Fibroblast of lung (primary cell): ENCODE data around the gene SKIC8. TPM values are rescaled to one million over a fixed set of nuclear protein-coding genes. Genes with fewer than 3 reads are reported as not detected.
"Not testable (repeated sequence)": the region's sequence is repeated elsewhere in the genome, so short reads cannot be mapped to it uniquely, and the experiment has no call there.

Experiments used
- DNase-seq, 2 donors: peaks; one replicate each; pipeline versions ENCODE4 v3.0.0 to v3.0.0-alpha.2; 2010; ENCODE audit warnings: low read depth in 2 of 2
- H2AFZ ChIP-seq: 2 replicates; pipeline ENCODE4 v1.5.1; 2012; ENCODE audit warnings: low read length, control low read depth, inconsistent platforms
- H3K27ac ChIP-seq: 2 replicates; pipeline ENCODE4 v1.5.1; 2011; ENCODE audit warnings: low read length, control low read depth; ENCODE audit not compliant: insufficient read depth
- H3K27me3 ChIP-seq: 2 replicates; pipeline ENCODE4 v1.5.1; 2011; ENCODE audit warnings: mild to moderate bottlenecking, low read length; ENCODE audit not compliant: control insufficient read depth, insufficient read depth
- H3K36me3 ChIP-seq: 2 replicates; pipeline ENCODE4 v1.5.1; 2011; ENCODE audit warnings: low read length; ENCODE audit not compliant: control insufficient read depth, insufficient read depth
- H3K4me1 ChIP-seq: 2 replicates; pipeline ENCODE4 v1.5.1; 2011; ENCODE audit warnings: low read length; ENCODE audit not compliant: control insufficient read depth, insufficient read depth; ENCODE audit errors: extremely low read depth
- H3K4me2 ChIP-seq: 2 replicates; pipeline ENCODE4 v1.5.1; 2011; ENCODE audit warnings: low read length, control low read depth; ENCODE audit not compliant: insufficient read depth; ENCODE audit errors: extremely low read depth
- H3K4me3 ChIP-seq, 4 experiments: fragments of 200-600 bp in 1 of 4; sonication (generic) in 1 of 4; replicated peaks in 1 of 4; 2 replicates each; pipeline ENCODE4 v1.5.1; 2011 to 2016; ENCODE audit warnings: low read length in 4 of 4, low read depth in 3 of 4, mild to moderate bottlenecking in 3 of 4, control low read depth in 2 of 4, inconsistent platforms in 1 of 4, mixed read lengths in 1 of 4; ENCODE audit not compliant: insufficient read depth in 1 of 4; ENCODE audit errors: control extremely low read depth in 1 of 4
- H3K79me2 ChIP-seq: 2 replicates; pipeline ENCODE4 v1.5.1; 2012; ENCODE audit warnings: mild to moderate bottlenecking, low read length, inconsistent platforms; ENCODE audit not compliant: control insufficient read depth, insufficient read depth
- H3K9ac ChIP-seq: 2 replicates; pipeline ENCODE4 v1.5.1; 2011; ENCODE audit warnings: mild to moderate bottlenecking, low read length, control low read depth; ENCODE audit not compliant: insufficient read depth
- H3K9me3 ChIP-seq: 2 replicates; pipeline ENCODE4 v1.5.1; 2012; ENCODE audit warnings: low read depth, low read length; ENCODE audit not compliant: control insufficient read depth, insufficient read depth
- H4K20me1 ChIP-seq: 2 replicates; pipeline ENCODE4 v1.5.1; 2011; ENCODE audit warnings: low read length; ENCODE audit not compliant: control insufficient read depth, insufficient read depth; ENCODE audit errors: extremely low read depth
- CTCF ChIP-seq, 2 donors: IDR thresholded peaks in 1 of 2; conservative IDR thresholded peaks in 1 of 2; 1 replicate in 1 of 2; 2 replicates in 1 of 2; pipeline ENCODE4 v1.5.1; 2011 to 2012; ENCODE audit warnings: low read length in 2 of 2, control low read depth in 1 of 2, inconsistent platforms in 1 of 2, low read depth in 1 of 2, mild to moderate bottlenecking in 1 of 2
- EZH2 ChIP-seq: IDR thresholded peaks from 2 replicates; pipeline ENCODE4 v1.5.1; 2012; ENCODE audit warnings: low read length, control low read depth, mild to moderate bottlenecking; ENCODE audit errors: missing control alignments
- polyA plus RNA-seq, 2 donors: library from polyadenylated mRNA; depleted of rRNA in 1 of 2; stranded (reverse) in 1 of 2; unstranded in 1 of 2; fragments of >200 nt; gene quantifications; 2 replicates each; pipeline ENCODE4 v1.2.1, GENCODE V29; 2011 to 2012; ENCODE audit warnings: missing spikeins in 1 of 2
- total RNA-seq: library from RNA; depleted of rRNA; stranded (reverse); fragments of >200 nt; gene quantifications from 2 replicates; pipeline ENCODE4 v1.2.1, GENCODE V29; 2014

The SKIC8 gene
- total and polyA plus RNA-seq, 2 donors (not counting 1 experiment from before 2014, with no cell fraction given), result 47.1 to 82.2 TPM

GRCh38 chr15:78251136-78251535 lies 48.3 kb downstream of the SKIC8 start:
- H3K27ac ChIP-seq, result no peak overlapping the region
- no peak overlapping the region for H3K9ac ChIP-seq
- H3K79me2 ChIP-seq, result no peaks in the 10 kb centered on the region
- no peak for TF ChIP-seq EZH2
- TF ChIP-seq CTCF (conservative IDR thresholded peaks at IDR 0.05 in 1 of 2, IDR thresholded peaks at IDR 0.05 in 1 of 2; ENCODE audit: low read depth in 1 of 2, low read length in 2 of 2), result no peak
- H3K27me3 ChIP-seq, result no peaks in the 10 kb centered on the region
- no peaks in the 10 kb centered on the region for H4K20me1 ChIP-seq
- DNase-seq, result no peak
- no peak overlapping the region for H3K4me2 ChIP-seq
- H3K9me3 ChIP-seq, result no peaks in the 10 kb centered on the region
- H3K4me1 ChIP-seq, result no peaks in the 10 kb centered on the region
- no peak overlapping the region for H2AFZ ChIP-seq
- no peak overlapping the region for H3K4me3 ChIP-seq
- H3K36me3 ChIP-seq, result no peaks in the 10 kb centered on the region

GRCh38 chr15:78249131-78249530 lies 50.3 kb downstream of the SKIC8 start:
- Histone ChIP-seq H4K20me1 (no peaks in the 10 kb centered on the region), H3K79me2 (no peaks in the 10 kb centered on the region), H2AFZ (no peak overlapping the region), H3K27ac (no peak overlapping the region), H3K4me1 (no peaks in the 10 kb centered on the region), H3K9ac (no peak overlapping the region), H3K36me3 (no peaks in the 10 kb centered on the region), H3K4me2 (no peak overlapping the region), H3K9me3 (no peaks in the 10 kb centered on the region), H3K27me3 (no peaks in the 10 kb centered on the region), H3K4me3 (no peak overlapping the region)
- no peak for DNase-seq
- no peak for TF ChIP-seq CTCF (conservative IDR thresholded peaks at IDR 0.05 in 1 of 2, IDR thresholded peaks at IDR 0.05 in 1 of 2; ENCODE audit: low read depth in 1 of 2, low read length in 2 of 2)
- TF ChIP-seq EZH2, result no peak

- Histone ChIP-seq H3K36me3 (no peaks in the 10 kb centered on the region), H3K4me3 (no peak overlapping the region), H2AFZ (no peak overlapping the region), H3K4me2 (no peak overlapping the region), H3K79me2 (no peaks in the 10 kb centered on the region), H3K27ac (no peak overlapping the region), H4K20me1 (no peaks in the 10 kb centered on the region), H3K4me1 (no peaks in the 10 kb centered on the region), H3K9me3 (no peaks in the 10 kb centered on the region), H3K9ac (no peak overlapping the region), H3K27me3 (no peaks in the 10 kb centered on the region)
- no peak for TF ChIP-seq CTCF (conservative IDR thresholded peaks at IDR 0.05 in 1 of 2, IDR thresholded peaks at IDR 0.05 in 1 of 2; ENCODE audit: low read depth in 1 of 2, low read length in 2 of 2)
- TF ChIP-seq EZH2, result no peak
- no peak for DNase-seq
These were observed 51.5 kb downstream of the SKIC8 start for GRCh38 chr15:78247911-78248310.

- not testable (repeated sequence) for H3K9me3 ChIP-seq, H3K27me3 ChIP-seq, H4K20me1 ChIP-seq, H3K27ac ChIP-seq, H3K4me3 ChIP-seq, H3K36me3 ChIP-seq, DNase-seq, H3K9ac ChIP-seq, H3K4me1 ChIP-seq, H3K4me2 ChIP-seq, H2AFZ ChIP-seq, H3K79me2 ChIP-seq
These were observed 53.3 kb downstream of the SKIC8 start for GRCh38 chr15:78245976-78246620.

- not testable (repeated sequence) for H3K9ac ChIP-seq, H3K27ac ChIP-seq, H3K36me3 ChIP-seq, H2AFZ ChIP-seq, DNase-seq, H4K20me1 ChIP-seq, H3K4me2 ChIP-seq, H3K9me3 ChIP-seq, H3K4me1 ChIP-seq, H3K79me2 ChIP-seq, H3K4me3 ChIP-seq, H3K27me3 ChIP-seq
These were observed 54.0 kb downstream of the SKIC8 start for GRCh38 chr15:78245392-78245791.
